ENCODE results near the gene RAD51B. TPM values are rescaled to one million over a fixed set of nuclear protein-coding genes. Genes with fewer than 3 reads are reported as not detected.

The RAD51B gene
- total and polyA plus RNA-seq, 2 of the 13 experiments (the other 11 are each of a cell fraction or from before 2014, with no cell fraction given), result 7.0 to 9.5 TPM

DNA sequence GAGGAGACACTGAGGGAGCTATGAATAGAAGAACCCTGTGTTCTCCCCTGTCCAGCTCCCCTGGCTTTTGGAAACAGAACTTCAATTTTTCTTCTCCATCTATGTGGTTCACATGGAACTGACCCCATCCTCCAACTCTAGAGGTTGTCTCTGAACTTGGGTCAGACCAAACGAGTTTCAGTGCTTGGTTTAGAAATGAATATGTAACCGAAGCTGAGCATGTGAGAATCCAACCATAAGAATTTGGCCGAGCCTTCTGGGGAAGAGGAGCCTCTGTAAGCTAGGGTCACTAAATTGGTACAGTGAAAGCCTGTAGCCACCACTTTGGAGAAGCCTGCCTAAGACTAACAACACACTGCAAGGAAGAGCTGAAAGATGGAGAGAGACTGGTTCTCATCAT lies 508.9 kb downstream of the RAD51B start (continued):
- TF ChIP-seq, protein P1, sequence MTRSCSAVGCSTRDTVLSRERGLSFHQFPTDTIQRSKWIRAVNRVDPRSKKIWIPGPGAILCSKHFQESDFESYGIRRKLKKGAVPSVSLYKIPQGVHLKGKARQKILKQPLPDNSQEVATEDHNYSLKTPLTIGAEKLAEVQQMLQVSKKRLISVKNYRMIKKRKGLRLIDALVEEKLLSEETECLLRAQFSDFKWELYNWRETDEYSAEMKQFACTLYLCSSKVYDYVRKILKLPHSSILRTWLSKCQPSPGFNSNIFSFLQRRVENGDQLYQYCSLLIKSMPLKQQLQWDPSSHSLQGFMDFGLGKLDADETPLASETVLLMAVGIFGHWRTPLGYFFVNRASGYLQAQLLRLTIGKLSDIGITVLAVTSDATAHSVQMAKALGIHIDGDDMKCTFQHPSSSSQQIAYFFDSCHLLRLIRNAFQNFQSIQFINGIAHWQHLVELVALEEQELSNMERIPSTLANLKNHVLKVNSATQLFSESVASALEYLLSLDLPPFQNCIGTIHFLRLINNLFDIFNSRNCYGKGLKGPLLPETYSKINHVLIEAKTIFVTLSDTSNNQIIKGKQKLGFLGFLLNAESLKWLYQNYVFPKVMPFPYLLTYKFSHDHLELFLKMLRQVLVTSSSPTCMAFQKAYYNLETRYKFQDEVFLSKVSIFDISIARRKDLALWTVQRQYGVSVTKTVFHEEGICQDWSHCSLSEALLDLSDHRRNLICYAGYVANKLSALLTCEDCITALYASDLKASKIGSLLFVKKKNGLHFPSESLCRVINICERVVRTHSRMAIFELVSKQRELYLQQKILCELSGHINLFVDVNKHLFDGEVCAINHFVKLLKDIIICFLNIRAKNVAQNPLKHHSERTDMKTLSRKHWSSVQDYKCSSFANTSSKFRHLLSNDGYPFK (CRISPR knock-in tag; IDR thresholded peaks at IDR 0.05; ENCODE audit: borderline replicate concordance), result no peak

DNA sequence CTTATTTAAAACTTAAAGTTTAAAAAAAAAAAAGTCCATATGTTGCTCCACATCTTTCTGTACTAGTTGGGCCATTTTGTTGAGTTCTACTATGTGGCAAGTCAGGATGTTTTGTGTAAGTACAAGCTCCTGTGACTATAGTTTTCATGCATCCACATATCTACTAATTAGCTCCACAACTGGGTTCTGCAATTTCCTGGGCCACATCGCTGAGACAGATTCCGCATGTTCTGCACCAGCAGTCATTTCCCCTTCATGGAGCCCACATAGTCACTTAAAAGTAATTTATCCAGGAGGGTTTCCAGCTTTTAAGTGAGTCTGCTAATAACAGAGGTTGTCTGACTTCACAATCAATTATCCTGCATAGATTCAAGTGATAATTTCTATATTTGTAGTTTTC lies 511.8 kb downstream of the RAD51B start:
- ChIA-PET CTCF (ENCODE audit: low intra/inter-chr PET ratio, low total read pairs) (no interaction called here), POLR2A (no interaction called here)
- FAIRE-seq, result no peak
- in situ Hi-C loops (cut with HindIII; ENCODE audit: extremely low pct_ligation_motif_present, low pct_unique_long_range_greater_than_20kb), result no loop called here
- Histone ChIP-seq H3K27ac (ENCODE audit: extremely low read length, insufficient read depth, low read length) (no peak overlapping the region), H3K9ac (ENCODE audit: insufficient read depth, low read depth, low read length) (no peak overlapping the region), H4K20me1 (ENCODE audit: insufficient read depth, low read length) (no peaks in the 10 kb centered on the region), H3K4me1 (ENCODE audit: insufficient read depth, low read length) (peaks cover 8% of the 10 kb centered on the region), H3K36me3 (replicated peaks in 1 of 2; ENCODE audit: control insufficient read depth in 1 of 2, insufficient read depth in 2 of 2, low read length in 2 of 2) (no peaks in the 10 kb centered on the region), H3K27me3 (ENCODE audit: control insufficient read depth in 1 of 2, insufficient read depth in 2 of 2, low read length in 2 of 2) (no peaks in the 10 kb centered on the region), H3K4me3 (replicated peaks in 1 of 3; ENCODE audit: insufficient read depth in 1 of 3, low read depth in 2 of 3, low read length in 3 of 3) (no peak overlapping the region), H2AFZ (ENCODE audit: low read length) (no peak overlapping the region), H3K79me2 (ENCODE audit: insufficient read depth, low read length) (no peaks in the 10 kb centered on the region), H3K4me2 (ENCODE audit: low read depth, low read length) (no peak overlapping the region), H3K9me3 (ENCODE audit: low read length) (no peaks in the 10 kb centered on the region)
- BruUV-seq (replicated peaks), result no TSS peak
- intact Hi-C loops (cut with micrococcal nuclease; ENCODE audit: unreplicated experiment), result no loop called here
- ATAC-seq, result no peak
- TF ChIP-seq, protein P2, sequence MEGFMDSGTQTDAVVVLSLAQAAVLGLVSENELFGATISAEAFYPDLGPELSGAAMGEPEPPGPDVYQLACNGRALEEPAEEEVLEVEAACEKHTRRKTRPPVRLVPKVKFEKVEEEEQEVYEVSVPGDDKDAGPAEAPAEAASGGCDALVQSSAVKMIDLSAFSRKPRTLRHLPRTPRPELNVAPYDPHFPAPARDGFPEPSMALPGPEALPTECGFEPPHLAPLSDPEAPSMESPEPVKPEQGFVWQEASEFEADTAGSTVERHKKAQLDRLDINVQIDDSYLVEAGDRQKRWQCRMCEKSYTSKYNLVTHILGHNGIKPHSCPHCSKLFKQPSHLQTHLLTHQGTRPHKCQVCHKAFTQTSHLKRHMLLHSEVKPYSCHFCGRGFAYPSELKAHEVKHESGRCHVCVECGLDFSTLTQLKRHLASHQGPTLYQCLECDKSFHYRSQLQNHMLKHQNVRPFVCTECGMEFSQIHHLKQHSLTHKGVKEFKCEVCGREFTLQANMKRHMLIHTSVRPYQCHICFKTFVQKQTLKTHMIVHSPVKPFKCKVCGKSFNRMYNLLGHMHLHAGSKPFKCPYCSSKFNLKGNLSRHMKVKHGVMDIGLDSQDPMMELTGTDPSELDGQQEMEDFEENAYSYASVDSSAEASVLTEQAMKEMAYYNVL (CRISPR knock-in tag; IDR thresholded peaks at IDR 0.05; ENCODE audit: borderline replicate concordance), result no peak
- TF ChIP-seq ZNF644 (CRISPR knock-in tag; IDR thresholded peaks at IDR 0.05; ENCODE audit: low read depth) (no peak), ZNF260 (CRISPR knock-in tag; IDR thresholded peaks at IDR 0.05; ENCODE audit: borderline replicate concordance, low read depth) (no peak), ZNF264 (CRISPR knock-in tag; IDR thresholded peaks at IDR 0.05) (no peak)
- TF ChIP-seq, protein P3, sequence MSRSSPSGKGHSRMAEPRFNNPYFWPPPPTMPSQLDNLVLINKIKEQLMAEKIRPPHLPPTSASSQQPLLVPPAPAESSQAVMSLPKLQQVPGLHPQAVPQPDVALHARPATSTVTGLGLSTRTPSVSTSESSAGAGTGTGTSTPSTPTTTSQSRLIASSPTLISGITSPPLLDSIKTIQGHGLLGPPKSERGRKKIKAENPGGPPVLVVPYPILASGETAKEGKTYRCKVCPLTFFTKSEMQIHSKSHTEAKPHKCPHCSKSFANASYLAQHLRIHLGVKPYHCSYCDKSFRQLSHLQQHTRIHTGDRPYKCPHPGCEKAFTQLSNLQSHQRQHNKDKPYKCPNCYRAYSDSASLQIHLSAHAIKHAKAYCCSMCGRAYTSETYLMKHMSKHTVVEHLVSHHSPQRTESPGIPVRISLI (CRISPR knock-in tag; IDR thresholded peaks at IDR 0.05; ENCODE audit: borderline replicate concordance), result no peak
- TF ChIP-seq, protein P4, sequence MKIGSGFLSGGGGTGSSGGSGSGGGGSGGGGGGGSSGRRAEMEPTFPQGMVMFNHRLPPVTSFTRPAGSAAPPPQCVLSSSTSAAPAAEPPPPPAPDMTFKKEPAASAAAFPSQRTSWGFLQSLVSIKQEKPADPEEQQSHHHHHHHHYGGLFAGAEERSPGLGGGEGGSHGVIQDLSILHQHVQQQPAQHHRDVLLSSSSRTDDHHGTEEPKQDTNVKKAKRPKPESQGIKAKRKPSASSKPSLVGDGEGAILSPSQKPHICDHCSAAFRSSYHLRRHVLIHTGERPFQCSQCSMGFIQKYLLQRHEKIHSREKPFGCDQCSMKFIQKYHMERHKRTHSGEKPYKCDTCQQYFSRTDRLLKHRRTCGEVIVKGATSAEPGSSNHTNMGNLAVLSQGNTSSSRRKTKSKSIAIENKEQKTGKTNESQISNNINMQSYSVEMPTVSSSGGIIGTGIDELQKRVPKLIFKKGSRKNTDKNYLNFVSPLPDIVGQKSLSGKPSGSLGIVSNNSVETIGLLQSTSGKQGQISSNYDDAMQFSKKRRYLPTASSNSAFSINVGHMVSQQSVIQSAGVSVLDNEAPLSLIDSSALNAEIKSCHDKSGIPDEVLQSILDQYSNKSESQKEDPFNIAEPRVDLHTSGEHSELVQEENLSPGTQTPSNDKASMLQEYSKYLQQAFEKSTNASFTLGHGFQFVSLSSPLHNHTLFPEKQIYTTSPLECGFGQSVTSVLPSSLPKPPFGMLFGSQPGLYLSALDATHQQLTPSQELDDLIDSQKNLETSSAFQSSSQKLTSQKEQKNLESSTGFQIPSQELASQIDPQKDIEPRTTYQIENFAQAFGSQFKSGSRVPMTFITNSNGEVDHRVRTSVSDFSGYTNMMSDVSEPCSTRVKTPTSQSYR (CRISPR knock-in tag; IDR thresholded peaks at IDR 0.05; ENCODE audit: borderline replicate concordance), result no peak
- no peak for DNase-seq (ENCODE audit: low spot score)
- 100% methylated on average over 2 of the region's 2 CpGs for WGBS (ENCODE audit: low lambda C conversion rate)

All from HepG2 (cell line).